NCI-H2227 treated with DMSO at 0.1 percent for 48 hours (cell line): Measurements from ENCODE around the gene TAF1D.
"Not testable (repeated sequence)": the region's sequence is repeated elsewhere in the genome, so short reads cannot be mapped to it uniquely, and the experiment has no call there.

Experiments
- DNase-seq: peaks from one replicate; lab custom pipeline; 2025; lab: John Stamatoyannopoulos, UW

TAF1D gene

DNA sequence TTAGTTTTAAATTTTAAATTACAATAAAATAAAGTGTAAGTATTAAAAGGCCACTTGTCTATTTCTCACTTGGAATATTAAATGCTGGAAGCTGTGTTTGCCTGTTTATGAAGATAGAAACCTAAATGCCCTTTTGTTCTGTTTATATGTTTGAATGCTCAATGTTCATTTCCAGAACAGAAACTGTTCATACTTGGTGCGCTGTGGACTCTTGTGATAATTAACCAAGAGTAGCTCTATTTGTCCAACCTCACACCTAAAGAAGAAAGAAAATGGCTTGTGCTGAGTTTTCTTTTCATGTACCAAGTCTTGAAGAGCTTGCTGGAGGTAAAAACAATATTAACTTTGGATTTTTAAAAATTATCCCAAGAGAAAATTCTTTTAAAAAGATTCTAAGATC lies 5.8 kb upstream of the TAF1D start:
- DNase-seq, result no peak

DNA sequence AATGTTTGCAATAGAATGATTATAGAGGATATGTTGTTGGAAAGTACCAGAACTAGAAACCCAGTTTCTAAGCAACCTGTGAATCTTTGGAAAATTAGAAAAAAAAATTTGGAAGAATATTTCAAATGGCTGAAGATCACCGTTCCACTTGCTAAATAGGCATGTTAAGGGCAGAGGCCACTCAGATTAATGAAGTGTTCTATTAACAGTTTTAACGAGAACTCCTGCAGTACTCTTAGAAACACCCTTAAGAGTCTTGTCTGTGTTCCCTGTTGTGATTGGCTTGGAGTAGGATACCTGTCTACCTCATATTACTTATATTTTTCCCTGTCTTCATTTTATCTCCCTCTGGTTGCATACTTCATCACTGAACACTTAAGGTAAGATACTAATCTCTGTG lies 4.8 kb upstream of the TAF1D start:
- no peak for DNase-seq

DNA sequence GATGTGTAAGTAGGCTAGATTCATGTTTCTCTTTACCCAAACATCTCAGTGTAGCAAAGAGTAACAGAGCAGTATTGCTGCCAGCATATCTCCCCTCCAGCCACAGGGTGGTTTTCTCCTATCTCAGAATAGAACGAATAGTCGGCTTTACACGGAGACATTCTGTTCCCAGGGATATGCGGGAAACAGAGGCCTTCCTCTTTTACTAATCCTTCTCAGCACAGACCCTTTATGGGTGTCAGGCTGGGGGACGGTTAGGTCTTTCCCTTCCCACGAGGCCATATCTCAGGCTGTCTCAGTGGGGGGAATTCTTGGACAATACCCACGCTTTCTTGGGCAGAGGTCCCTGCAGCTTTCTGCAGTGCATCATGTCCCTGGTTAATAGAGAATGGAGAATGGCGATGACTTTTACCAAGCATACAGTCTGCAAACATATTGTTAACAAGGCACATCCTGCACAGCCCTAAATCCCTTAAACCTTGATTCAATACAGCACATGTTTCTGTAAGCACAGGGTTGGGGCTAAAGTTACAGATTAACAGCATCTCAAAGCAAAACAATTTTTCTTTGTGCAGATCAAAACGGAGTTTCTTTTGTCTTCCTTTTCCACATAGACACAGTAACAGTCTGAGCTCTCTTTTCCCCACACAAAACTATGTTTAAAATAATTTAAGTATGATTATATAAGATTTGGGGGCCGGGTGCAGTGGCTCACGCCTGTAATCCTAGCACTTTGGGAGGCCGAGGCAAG lies 3.9 kb upstream of the TAF1D start:
- not testable (repeated sequence) for DNase-seq

DNA sequence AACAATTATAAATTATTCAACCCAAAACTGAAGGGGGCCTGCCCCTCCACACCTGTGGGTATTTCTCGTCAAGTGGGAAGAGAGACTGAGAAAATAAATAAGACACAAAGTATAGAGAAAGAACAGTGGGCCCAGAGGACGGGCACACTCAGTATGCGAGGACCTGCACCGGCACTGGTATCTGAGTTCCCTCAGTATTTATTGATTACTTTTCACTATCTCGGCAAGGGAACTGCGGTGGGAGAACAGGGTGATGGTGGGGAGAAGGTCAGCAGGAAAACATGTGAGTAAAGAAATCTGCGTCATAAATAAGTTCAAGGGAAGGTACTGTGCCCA lies 3.3 kb upstream of the TAF1D start:
- DNase-seq, result no peak

DNA sequence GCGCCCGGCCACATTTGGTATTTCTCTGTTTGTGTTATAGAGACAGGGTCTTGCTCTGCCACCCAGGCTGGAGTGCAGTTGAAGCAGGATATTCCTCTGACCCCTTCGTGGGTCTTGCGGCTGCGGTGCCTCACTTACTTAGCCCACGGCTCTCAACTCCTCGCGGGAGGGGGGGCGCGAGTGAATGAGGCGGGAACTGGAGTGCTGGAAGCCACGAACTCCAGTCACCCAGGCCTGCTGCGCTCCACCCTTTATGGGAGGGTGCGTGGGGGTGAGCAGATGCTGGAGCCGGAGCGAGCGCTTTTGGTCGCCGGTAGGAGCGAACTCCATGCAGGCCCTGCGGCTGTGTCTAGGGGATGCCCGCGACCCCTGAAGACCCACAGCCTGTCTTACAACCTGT lies 2.0 kb upstream of the TAF1D start:
- no peak for DNase-seq

DNA sequence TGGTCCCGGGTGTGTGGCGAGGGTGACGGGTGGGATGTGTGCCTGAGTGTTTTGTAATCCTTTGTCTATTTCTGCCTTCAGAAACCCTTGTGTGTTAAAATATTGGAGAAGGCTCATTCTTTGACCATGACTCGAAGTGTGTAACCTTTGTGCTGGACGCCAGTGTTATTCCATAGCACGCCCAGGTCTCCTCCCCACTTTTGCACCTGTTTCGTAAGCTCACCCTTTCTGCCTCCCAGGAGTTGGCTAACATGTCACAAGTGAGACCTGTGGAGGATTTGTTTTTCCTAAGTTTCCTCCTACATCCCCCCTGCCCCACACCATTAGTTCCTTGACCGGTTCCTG lies 559 bp upstream of the TAF1D start:
- DNase-seq, result no peak

DNA sequence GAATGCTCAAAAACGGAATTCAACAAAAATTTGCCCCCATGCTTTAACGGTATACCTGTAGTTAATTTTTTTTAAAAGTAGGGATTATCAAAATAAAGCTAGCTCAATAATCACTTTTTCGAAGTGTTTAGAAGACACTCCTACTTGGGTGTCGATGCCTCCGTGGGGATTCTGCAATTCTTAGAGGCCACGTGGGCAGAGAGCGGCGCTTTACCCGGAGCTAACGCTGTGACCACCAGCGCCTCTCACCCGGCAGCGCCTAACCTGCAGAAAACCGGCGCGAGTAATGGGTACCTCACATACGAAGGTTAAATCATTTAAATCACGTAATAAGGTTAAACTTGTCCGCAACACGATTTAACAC lies 583 bp downstream of the TAF1D start:
- peak; percentile 35 for DNase-seq

DNA sequence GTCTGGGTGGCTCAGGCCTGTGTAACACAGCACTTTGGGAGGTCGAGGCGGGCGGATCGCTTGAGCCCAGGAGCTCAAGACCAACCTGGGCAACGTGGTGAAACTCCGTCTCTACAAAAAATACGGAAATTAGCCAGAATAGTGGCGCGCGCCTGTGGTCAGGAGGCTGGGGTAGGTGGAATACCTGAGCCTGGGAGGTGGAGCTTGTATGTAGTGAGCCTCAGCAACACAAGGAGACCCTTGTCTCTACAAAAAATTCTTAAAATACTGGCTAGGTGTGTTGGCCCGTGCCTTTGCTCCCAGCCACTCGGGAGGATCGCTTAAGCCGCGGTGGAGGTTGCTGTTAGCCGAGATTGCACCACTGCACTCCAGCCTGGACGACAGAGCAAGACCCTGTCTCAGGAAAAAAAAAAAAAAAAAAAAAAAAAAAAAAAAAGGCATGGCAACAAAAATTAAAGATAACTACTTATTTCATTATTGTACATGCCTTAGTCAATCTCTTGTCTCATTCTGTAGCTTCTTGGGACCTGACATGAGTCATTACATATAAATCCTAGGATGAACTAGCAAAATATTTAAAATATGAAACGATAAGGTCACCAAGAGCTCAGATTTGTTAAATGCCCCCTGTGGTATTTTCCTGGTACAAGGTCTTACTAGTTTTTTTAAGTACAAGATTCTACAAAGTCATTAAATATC lies 1.1 kb downstream of the TAF1D start:
- no peak for DNase-seq

DNA sequence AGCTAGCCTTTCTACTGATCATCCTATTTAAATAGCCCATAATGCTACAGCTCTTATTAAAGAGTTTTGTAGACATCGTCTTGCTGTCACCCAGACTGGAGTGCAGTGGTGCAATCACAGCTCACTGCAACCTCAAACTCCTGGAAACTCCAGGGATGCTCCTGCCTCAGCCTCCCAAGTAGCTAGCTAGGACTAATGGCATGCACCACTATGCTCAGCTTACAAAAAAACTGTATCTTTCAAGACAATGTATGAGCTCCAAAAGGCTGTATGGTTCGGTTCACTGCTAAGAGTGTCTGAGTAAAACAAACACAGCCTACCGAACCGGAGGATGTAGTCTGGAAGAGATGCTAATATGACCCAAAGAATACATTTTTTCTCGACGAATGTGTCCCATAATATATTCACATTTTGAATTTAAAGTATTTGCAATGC lies 2.6 kb downstream of the TAF1D start:
- DNase-seq, result no peak

DNA sequence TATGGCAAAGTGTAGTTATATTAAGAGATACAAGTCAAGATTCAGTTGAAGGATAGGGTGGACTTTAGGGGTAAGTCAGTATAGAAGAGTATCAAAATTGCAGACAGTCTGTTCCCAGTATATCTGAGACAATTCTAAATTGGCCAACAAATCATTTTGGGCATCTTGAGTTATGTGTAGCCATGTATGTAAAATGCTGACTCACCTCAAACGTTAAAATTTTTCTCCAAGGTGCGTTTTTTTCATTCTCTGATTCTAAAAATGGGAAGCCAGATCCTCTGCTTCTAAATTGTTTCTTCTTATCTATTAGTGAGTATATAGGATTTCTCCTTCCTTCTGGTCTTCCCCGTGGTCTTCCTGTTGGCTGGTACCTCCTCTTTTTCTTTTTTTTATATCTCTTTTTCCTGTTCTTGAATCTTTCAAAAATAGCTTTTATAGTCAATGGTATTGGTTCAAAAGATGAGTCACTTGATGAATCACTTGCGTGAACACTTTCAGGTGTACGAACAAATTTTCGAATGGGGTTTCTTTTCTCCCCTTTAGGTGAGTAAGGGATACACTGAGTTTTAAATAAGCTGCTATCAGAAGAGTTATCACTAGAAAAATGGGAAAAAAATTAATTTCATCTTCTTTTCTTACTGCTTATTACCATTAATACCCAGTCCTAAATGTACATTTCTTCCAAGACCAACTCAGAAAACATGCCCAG lies 3.2 kb downstream of the TAF1D start:
- no peak for DNase-seq

DNA sequence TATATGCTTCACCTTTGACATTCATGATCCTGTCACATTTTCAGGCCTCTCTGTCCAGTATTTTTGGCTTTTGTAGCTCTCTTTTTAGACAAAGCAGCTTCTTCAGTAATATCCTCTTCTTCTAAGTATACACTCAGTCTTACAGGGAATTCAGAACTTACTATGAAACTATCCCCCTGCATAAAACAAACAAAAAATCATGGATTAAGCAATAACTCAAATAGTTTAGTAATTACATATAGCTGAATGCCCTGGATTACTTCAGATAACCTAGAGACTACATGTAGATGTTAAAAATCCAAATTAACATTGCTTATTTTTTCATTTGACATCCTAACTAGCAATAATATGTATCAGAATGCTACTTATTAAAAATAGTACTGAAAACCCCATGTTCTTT lies 5.2 kb downstream of the TAF1D start:
- no peak for DNase-seq

DNA sequence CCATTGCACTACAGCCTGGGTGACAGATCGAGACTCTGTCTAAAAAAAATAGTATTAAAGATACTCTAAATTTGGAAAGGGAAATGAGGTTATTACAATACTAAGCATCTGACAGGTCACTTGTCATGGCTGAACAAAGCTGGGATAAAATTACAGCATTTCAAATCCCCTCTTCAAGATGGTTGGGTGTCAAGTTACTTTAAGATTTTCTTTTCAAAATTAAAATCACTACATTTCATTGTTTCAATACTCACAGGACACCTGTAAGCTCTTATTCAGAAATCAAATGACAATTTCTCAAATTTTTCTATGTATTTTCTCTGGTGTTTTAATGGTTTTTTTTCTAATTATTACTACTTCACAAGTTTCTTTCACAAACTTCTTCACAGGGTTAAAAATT lies 5.7 kb downstream of the TAF1D start:
- no peak for DNase-seq

DNA sequence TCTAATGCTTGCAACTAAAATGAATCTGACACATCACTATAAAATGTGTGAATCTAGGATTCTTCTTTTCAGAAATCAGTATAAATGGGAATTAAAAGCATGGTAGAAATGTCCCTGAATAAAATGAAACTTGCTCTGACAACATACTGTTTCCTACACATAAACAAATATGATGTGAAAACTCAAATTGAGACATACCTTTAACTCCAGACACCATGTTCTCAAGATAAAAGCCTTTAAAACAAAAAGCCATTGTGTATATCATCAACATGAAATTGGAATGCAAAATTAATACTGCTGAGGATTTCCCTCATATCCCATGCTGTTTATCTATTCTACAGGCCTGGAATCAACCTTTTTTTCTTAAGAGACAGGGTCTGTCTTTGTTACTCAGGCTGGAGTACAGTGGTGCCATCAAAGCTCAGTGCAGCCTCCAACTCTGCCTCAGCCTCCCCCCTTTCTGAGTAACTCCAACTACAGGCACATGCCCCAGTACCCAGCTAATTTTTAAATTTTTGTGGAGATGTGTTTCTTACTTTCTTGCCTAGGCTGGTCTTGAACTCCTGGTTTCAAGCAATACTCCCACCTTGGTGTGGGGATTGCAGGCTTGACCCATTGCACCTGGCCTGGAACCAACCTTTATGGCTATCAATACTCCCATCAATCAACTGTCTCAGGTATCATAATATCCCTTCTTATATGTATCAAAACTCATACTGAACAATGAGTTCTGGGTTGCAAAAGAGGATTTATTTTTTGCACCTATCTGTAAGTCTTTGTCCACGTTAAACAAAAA lies 6.7 kb downstream of the TAF1D start:
- DNase-seq, result no peak

DNA sequence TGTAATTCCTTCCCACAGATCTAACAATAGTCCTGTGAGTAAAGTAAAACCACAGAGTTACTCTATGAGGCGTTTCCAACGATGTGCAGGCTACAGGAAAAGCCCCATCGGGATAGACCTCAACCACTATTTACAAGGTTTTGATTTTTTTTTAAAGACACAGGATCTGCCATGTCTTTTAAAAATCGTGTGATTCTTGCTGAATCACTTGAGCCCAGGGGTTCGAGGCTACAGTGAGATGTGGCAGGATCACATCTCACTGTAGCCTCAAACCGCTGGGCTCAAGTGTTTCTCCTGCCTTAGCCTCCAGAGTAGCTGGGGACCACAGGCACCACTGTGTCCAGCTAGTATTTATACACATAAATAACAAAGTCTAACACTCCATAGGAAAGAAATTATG lies 7.8 kb downstream of the TAF1D start:
- DNase-seq, result no peak

DNA sequence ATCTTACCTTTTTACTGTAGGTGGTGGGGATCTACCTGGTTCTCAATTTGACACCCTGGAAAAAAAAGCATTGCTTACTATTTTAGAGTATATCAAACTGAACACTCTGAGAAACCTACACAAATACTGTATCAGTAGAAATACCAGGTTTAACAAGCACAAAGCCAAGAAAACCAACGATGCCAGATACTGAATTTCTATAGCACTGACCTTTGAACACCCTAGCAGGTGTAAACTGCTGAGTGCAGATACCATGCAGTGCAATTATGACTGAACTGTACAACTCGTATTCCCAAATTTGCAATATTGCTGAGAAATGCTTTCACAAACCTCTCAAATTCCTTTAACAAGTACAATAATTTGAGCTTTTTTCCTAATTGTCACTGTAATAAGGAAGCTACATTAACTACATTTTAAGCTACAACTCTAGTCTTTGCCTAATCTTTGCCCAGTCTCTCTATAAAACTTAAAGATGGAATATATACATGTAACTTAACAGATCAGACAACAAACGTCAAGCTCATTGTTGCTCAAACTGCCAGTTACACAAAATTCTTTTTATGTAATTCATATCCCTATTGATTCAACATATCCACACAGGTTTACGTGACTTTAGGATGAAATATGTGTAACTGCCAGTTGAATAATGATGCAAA lies 8.9 kb downstream of the TAF1D start:
- no peak for DNase-seq

DNA sequence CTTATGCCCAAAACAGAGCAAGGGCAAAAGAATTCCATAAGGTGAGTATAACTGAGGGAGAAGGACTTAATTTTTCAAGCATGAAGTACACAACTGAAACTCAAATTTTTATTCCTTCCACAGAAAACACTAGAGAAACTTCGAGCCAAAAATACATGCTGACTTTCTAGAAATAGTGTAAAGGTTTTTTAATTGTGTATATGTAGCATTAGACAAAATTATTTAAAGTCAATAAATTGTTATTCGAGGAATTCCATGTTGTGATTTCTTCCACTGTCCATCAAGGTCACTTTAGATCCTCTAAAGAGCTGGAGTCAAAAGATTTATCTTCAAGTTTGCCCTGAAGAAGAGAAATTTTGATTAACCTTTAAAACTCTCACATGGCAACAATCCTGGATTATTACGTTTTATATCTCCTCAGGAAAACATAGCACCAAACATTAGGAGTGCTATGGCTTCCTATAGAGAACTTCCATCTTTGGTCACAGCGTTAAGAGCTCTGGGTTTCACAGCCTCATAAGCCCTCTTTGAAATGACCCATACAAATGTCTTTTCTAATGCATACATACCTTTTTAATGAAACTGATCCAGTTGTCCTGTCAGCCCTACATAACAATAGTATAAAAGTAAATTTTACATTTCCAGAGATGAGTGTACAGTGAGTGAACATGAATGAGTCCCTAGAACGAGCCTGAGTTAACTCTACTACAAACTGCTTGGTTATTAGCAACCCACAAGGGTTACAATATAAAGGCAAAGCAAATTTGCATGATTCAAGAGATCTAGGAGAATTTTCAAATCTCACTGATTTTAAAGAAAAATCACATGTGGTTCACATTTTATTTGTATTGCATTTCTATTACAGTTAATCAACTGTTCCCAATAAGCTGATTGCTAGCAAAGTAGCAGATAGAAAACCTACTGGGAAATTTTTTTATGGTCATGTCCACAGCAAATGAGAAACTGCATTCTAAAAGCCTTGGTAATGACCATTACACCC lies 10.9 kb downstream of the TAF1D start:
- no peak for DNase-seq

DNA sequence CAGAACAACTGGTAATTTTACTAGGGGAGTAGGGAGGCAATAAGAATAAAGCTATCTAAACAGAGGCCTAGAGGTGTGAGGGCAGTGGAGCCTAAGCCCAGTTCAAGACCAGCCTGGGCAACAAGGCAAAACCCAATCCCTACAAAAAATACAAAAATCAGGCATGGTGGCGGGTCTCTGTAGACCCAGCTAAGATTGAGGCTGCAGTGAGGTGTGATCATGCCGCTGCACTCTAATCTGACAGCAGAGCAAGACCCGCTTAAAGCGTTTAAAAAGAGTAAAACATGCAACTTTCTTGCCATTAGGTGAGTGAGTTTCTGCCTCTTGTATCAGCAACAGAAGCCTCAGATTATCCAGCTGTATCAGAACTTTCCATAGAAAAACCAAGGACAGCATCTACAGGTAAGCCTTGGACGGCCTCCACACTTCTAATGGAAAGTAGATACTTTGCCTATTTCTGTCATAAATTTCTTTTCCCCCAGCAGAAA lies 12.1 kb downstream of the TAF1D start:
- no peak for DNase-seq

DNA sequence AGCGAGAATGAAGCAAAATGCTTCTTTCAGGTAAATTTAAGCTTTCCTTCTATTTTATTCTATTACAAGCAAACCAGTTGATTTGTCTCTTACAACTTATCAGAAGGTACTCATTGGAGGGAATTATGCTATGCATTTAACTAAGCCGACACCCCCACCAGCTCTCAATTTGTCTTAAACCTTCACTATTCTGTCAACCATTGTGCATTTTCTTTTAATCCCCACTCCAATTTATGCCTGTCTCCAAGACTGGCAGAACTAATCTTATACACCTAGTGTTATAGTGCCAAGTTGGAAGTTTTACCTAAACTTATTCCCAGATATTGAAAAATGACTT lies 12.5 kb downstream of the TAF1D start:
- no peak for DNase-seq

DNA sequence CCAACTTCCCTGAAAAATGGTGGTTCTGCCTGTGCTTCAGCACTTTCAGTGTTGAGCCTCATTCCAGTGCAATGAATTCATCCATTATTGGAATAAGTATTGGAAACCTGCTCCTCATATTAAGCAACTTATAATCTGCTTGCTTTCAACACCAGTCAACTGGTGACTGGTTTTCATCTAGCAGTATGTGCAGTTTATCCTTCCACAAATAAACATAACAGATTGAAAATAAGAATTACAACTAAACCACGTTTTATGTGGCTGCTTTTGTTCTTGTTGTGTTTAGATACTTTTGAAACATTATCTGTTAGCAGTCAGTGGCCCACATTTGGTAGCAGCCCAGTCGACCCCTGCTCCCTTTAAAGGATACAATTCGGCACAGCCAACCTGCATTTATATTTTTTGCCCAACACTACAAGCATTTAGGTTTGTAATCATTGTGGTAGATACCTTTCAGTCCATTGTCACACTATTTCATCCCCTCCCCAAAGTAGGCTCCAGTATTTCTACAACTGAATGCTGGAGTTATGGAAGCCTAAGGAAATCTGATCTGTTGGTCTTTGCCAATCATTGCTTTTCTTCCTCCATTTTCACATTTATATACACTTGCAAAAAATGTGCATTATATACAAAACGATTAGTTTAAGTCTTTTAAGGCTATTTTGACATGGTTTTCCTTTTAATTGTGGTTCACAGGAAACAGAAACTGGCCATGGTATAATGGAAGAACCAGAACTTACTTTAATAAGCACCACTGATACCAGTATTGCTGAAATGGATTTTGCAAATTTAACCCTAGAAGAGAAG lies 13.1 kb downstream of the TAF1D start:
- DNase-seq, result no peak

DNA sequence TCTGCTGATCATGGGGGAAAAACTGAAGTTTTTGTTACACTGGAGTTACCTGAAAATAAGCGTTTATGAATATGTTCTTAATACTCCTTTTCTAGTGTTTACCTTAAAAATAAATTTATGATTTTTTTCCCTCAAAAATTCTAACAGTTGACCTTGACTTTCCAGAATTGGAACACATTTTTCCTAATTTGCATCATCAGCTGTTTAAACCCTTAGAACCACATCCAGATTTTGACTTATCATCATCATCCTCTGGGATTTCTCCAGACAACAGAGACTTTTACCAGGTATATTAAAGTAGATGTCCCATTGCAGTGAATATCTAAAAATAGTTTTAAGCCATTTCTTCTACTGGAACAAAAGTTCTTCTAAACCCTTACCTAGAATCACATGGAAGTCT lies 17.2 kb downstream of the TAF1D start:
- DNase-seq, result no peak
